Keratinocyte (primary cell): ENCODE results near the gene LSP1.

Experiments used
- CTCF ChIP-seq, 3 experiments: IDR thresholded peaks in 1 of 3; conservative IDR thresholded peaks in 1 of 3; optimal IDR thresholded peaks in 1 of 3; 2 replicates in 2 of 3; 3 replicates in 1 of 3; pipeline versions ENCODE3 to v1.5.1; 2011; ENCODE audit warnings: low read length in 3 of 3, mild to moderate bottlenecking in 3 of 3, moderate library complexity in 2 of 3, control low read depth in 1 of 3, inconsistent platforms in 1 of 3; ENCODE audit not compliant: insufficient read depth in 2 of 3; ENCODE audit errors: extremely low read depth in 1 of 3
- EZH2 ChIP-seq: IDR thresholded peaks from one replicate; pipeline ENCODE4 v1.6.1; 2012; ENCODE audit warnings: inconsistent platforms, mild to moderate bottlenecking, low read length, moderate library complexity

GRCh38 chr11:1920128-1920908 lies 67.4 kb downstream of the LSP1 start:
- TF ChIP-seq CTCF (optimal IDR thresholded peaks at IDR 0.05 in 1 of 3, IDR thresholded peaks at IDR 0.05 in 1 of 3, conservative IDR thresholded peaks at IDR 0.05 in 1 of 3; ENCODE audit: extremely low read depth in 1 of 3, insufficient read depth in 2 of 3, low read length in 3 of 3) (no peak), EZH2 (no peak)
